Choroid plexus epithelial cell (primary cell): ENCODE data around the gene CES2.
"Not testable (repeated sequence)": the region's sequence is repeated elsewhere in the genome, so short reads cannot be mapped to it uniquely, and the experiment has no call there.

Experiments
- DNase-seq: peaks from one replicate; pipeline ENCODE4 v3.0.0-alpha.2; 2010; ENCODE audit warnings: low read depth
- H3K4me3 ChIP-seq: 2 replicates; pipeline ENCODE4 v1.5.1; 2011; ENCODE audit warnings: low read depth, mild to moderate bottlenecking, control low read depth, low read length, moderate library complexity
- TF ChIP-seq, protein P1 (sequence below): conservative IDR thresholded peaks from 2 replicates; pipeline ENCODE4 v1.5.1; 2011; ENCODE audit warnings: low read depth, mild to moderate bottlenecking, control low read depth, inconsistent platforms, low read length, moderate library complexity

Gene CES2

DNA sequence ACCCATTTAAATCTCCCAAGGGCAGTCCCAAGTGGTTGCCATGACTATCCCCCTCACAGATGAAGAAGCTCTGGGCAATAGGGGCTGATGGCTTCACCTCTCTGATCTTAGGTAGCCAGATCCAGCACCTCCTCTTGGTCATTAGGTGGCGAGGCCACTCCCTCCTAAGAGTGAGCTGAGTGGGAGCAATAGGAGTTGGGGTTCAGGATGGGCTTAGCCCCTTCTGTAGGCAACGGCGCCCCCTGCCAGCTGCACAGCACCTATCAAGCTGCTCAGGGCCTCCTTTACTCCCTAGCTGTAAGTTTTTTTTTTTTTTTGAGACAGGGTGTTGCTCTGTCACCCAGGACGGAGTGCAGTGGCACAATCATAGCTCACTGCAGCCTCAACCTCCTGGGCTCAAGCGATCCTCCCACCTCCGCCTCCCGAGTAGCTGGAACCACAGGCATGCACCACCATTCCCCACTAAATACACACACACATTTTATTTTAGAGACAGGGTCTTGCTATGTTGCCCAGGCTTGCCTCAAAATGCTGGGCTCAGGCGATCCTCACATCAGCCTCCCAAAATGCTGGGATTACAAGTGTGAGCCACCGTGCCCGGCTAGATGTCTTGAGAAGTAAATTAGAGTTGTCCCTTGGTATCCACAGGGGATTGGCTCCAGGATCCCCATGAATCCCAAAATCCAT, 6.5 kb upstream of the CES2 start:
- DNase-seq: peak; percentile 51

DNA sequence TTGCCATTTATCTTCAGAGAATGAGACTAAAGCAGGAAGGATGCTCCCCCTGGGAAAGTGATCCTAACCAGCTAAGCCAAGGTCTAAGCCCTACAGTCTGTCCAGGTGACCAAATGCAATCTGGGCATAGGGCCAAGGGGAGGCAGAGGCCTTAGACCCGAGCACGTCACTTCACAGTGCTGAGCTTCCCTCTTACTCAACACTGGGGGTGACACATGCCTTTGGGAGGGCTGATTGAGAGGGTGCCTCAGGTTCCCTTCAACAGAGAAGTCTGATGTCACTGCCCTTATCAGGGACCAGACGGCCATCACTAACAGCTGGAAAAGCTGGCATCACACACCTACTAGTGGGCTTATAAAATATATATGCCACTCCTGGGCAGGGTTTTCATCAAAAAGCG, 5.1 kb upstream of the CES2 start:
- TF ChIP-seq, protein P1, sequence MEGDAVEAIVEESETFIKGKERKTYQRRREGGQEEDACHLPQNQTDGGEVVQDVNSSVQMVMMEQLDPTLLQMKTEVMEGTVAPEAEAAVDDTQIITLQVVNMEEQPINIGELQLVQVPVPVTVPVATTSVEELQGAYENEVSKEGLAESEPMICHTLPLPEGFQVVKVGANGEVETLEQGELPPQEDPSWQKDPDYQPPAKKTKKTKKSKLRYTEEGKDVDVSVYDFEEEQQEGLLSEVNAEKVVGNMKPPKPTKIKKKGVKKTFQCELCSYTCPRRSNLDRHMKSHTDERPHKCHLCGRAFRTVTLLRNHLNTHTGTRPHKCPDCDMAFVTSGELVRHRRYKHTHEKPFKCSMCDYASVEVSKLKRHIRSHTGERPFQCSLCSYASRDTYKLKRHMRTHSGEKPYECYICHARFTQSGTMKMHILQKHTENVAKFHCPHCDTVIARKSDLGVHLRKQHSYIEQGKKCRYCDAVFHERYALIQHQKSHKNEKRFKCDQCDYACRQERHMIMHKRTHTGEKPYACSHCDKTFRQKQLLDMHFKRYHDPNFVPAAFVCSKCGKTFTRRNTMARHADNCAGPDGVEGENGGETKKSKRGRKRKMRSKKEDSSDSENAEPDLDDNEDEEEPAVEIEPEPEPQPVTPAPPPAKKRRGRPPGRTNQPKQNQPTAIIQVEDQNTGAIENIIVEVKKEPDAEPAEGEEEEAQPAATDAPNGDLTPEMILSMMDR: no peak
- DNase-seq: peak; percentile 75
- no peak overlapping the region for H3K4me3 ChIP-seq

More for the DNA sequence above, 6.5 kb upstream of the CES2 start:
- TF ChIP-seq, protein P1: peak; percentile 70
- no peak overlapping the region for H3K4me3 ChIP-seq

GRCh38 chr16:66931665-66932064, 3.7 kb upstream of the CES2 start:
- TF ChIP-seq, protein P1: no peak
- DNase-seq: no peak
- no peak overlapping the region for H3K4me3 ChIP-seq

- TF ChIP-seq, protein P1: no peak
Measured at GRCh38 chr16:66932076-66932475, 3.2 kb upstream of the CES2 start.

DNA sequence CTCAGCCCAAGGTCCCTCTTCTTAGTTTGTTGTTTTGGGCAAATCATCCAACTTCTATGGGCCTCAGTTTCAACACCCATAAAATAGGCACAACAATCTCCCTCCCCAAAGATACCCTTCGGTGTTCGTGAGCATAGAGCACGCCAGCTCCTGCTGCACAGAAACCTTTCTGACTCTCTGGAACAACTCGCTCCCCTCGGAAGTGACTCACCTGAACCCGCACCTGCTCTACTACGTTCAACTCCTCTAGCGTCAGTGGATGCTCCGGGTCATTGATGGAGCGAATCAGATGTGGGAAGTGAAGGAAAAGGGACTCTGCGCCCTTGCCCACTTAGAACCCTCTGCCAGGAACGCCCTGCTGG, 1.6 kb upstream of the CES2 start:
- TF ChIP-seq, protein P1: no peak
- peak overlapping the region; percentile 97 for H3K4me3 ChIP-seq
- no peak for DNase-seq

More at GRCh38 chr16:66932076-66932475, 3.2 kb upstream of the CES2 start:
- no peak for DNase-seq
- H3K4me3 ChIP-seq: no peak overlapping the region

DNA sequence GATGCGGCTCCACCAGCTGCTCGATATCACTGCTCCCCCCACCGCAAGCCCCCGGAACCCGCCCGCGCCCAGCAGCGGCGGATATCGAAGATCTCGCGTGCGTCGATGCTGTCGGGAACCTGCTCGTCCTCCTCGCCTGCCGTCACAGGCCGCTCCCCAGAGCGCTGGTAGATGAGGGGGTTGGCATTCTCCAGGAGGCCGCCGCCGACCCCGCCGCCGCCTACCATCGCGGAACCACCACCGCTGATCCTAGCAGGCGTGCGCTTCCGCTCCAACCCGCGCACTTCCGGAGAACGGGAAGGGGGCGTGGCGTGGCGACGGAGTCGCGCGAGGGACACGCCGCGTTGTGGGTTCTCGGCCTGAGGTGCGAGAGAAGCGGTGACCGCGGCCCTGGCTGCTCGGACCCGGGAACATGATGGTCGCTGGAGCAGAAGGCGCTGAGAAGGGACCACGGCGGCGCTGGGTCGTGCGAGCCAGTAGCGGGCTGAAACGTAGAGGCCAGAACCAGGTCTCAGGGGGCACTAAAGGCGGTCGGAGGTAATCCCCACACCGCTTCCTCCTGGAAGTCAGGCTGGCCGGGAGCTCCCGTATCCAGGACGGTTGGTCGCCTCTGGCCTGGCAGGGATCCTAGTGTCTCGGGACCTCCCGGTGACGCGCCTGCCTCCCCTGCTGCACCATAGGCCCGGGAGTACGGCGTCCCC, 1.0 kb upstream of the CES2 start, which contains the start of gene CIAO2B:
Gene CIAO2B (minus strand): TSS at position 265 of the 701 bp plus-strand sequence. CDS start 38 bp downstream, at position 227.
- TF ChIP-seq, protein P1: no peak
- H3K4me3 ChIP-seq: peak within 1 kb of the TSS; percentile 97
- peak; percentile 83 for DNase-seq

GRCh38 chr16:66934839-66935313, 440 bp upstream of the CES2 start:
- DNase-seq: not testable (repeated sequence)
- H3K4me3 ChIP-seq: peak overlapping the region; percentile 97
